ENCODE measurements around the gene DNMT3A. TPM values are rescaled to one million over a fixed set of nuclear protein-coding genes. Genes with fewer than 3 reads are reported as not detected.

DNMT3A gene
- total RNA-seq, 1 experiment from 2014 or later = 35.7 TPM

GRCh38 chr2:25339791-25340180 lies 1.9 kb downstream of the DNMT3A start:
- Mint-ChIP-seq H3K27me3 (ENCODE audit: unreplicated experiment) (no peaks in the 10 kb centered on the region), H3K9me3 (ENCODE audit: low read depth, unreplicated experiment) (no peaks in the 10 kb centered on the region), H3K4me3 (ENCODE audit: low read depth, unreplicated experiment) (peak overlapping the region; percentile 50), H3K4me1 (ENCODE audit: low read depth, unreplicated experiment) (no peaks in the 10 kb centered on the region), H3K36me3 (ENCODE audit: insufficient read depth, unreplicated experiment) (peaks cover 20% of the 10 kb centered on the region), H3K27ac (ENCODE audit: unreplicated experiment) (no peak overlapping the region)
- BruUV-seq (replicated peaks) = no TSS peak
- TF ChIP-seq CTCF (IDR thresholded peaks at IDR 0.05; ENCODE audit: unreplicated experiment) = no peak
- CTCF ChIA-PET = no interaction called here
- DNase-seq = no peak
- intact Hi-C loops (cut with micrococcal nuclease; ENCODE audit: unreplicated experiment) = no loop called here

- Mint-ChIP-seq H3K4me3 (ENCODE audit: low read depth, unreplicated experiment) (peak overlapping the region; percentile 50), H3K36me3 (ENCODE audit: insufficient read depth, unreplicated experiment) (peaks cover 20% of the 10 kb centered on the region), H3K9me3 (ENCODE audit: low read depth, unreplicated experiment) (no peaks in the 10 kb centered on the region), H3K27ac (ENCODE audit: unreplicated experiment) (no peak overlapping the region), H3K4me1 (ENCODE audit: low read depth, unreplicated experiment) (no peaks in the 10 kb centered on the region), H3K27me3 (ENCODE audit: unreplicated experiment) (no peaks in the 10 kb centered on the region)
- CTCF ChIA-PET = no interaction called here
- no peak for TF ChIP-seq CTCF (IDR thresholded peaks at IDR 0.05; ENCODE audit: unreplicated experiment)
- intact Hi-C loops (cut with micrococcal nuclease; ENCODE audit: unreplicated experiment) = no loop called here
- no peak for DNase-seq
- BruUV-seq (replicated peaks) = no TSS peak
These were observed 2.5 kb downstream of the DNMT3A start for GRCh38 chr2:25339211-25339674.

- intact Hi-C loops (cut with micrococcal nuclease; ENCODE audit: unreplicated experiment) = no loop called here
- TF ChIP-seq CTCF (IDR thresholded peaks at IDR 0.05; ENCODE audit: unreplicated experiment) = no peak
- Mint-ChIP-seq H3K27ac (ENCODE audit: unreplicated experiment) (no peak overlapping the region), H3K9me3 (ENCODE audit: low read depth, unreplicated experiment) (no peaks in the 10 kb centered on the region), H3K27me3 (ENCODE audit: unreplicated experiment) (no peaks in the 10 kb centered on the region), H3K36me3 (ENCODE audit: insufficient read depth, unreplicated experiment) (peaks cover 20% of the 10 kb centered on the region), H3K4me1 (ENCODE audit: low read depth, unreplicated experiment) (no peaks in the 10 kb centered on the region), H3K4me3 (ENCODE audit: low read depth, unreplicated experiment) (no peak overlapping the region)
- BruUV-seq (replicated peaks) = TSS peak; percentile 40
- no peak for DNase-seq
- CTCF ChIA-PET = interaction anchor here (0.6 kb wide), 1 partner anchor 70 kb away, joined by 3 read pairs; no protein-coding TSS in a partner anchor
These were observed 3.3 kb downstream of the DNMT3A start for GRCh38 chr2:25338401-25338800.

GRCh38 chr2:25337891-25338290 lies 3.8 kb downstream of the DNMT3A start:
- no TSS peak for BruUV-seq (replicated peaks)
- intact Hi-C loops (cut with micrococcal nuclease; ENCODE audit: unreplicated experiment) = no loop called here
- no peak for TF ChIP-seq CTCF (IDR thresholded peaks at IDR 0.05; ENCODE audit: unreplicated experiment)
- H3K9me3 Mint-ChIP-seq (ENCODE audit: low read depth, unreplicated experiment) = no peaks in the 10 kb centered on the region
- no peaks in the 10 kb centered on the region for H3K27me3 Mint-ChIP-seq (ENCODE audit: unreplicated experiment)
- CTCF ChIA-PET = no interaction called here
- no peak overlapping the region for H3K27ac Mint-ChIP-seq (ENCODE audit: unreplicated experiment)
- peaks cover 20% of the 10 kb centered on the region for H3K36me3 Mint-ChIP-seq (ENCODE audit: insufficient read depth, unreplicated experiment)
- no peak for DNase-seq
- no peak overlapping the region for H3K4me3 Mint-ChIP-seq (ENCODE audit: low read depth, unreplicated experiment)
- H3K4me1 Mint-ChIP-seq (ENCODE audit: low read depth, unreplicated experiment) = no peaks in the 10 kb centered on the region

Measured in Calu3 (cell line).